ENCODE results near the gene PPP6R2. TPM values are rescaled to one million over a fixed set of nuclear protein-coding genes. Genes with fewer than 3 reads are reported as not detected.
A peak's percentile ranks its signal among the peaks of the same experiment; 100 is the strongest.

Gene PPP6R2
- total RNA-seq, 1 donor from 2014 or later = 55.5 TPM

DNA sequence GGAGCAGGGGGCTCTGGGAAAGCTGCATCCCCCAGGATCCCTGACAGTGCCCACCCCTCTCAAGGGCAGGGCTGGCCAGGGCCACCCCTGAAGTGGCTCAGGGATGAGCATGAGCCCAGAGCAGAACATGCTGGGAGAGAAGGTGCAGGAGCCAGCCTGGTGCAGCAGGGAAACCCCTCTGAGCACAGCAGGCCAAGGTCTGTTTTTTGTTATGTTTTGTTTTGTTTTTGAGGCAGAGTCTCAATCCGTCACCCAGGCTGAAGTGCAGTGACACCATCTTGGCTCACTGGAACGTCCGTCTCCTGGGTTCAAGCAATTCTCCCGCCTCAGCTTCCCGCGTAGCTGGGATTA, 132.5 kb downstream of the PPP6R2 start:
- TF ChIP-seq, protein P1, sequence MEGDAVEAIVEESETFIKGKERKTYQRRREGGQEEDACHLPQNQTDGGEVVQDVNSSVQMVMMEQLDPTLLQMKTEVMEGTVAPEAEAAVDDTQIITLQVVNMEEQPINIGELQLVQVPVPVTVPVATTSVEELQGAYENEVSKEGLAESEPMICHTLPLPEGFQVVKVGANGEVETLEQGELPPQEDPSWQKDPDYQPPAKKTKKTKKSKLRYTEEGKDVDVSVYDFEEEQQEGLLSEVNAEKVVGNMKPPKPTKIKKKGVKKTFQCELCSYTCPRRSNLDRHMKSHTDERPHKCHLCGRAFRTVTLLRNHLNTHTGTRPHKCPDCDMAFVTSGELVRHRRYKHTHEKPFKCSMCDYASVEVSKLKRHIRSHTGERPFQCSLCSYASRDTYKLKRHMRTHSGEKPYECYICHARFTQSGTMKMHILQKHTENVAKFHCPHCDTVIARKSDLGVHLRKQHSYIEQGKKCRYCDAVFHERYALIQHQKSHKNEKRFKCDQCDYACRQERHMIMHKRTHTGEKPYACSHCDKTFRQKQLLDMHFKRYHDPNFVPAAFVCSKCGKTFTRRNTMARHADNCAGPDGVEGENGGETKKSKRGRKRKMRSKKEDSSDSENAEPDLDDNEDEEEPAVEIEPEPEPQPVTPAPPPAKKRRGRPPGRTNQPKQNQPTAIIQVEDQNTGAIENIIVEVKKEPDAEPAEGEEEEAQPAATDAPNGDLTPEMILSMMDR (IDR thresholded peaks at IDR 0.05) = no peak
- Histone ChIP-seq H3K36me3 (no peaks in the 10 kb centered on the region), H3K27ac (no peak overlapping the region), H3K4me3 (peak overlapping the region; percentile 92 to 97), H3K4me1 (peaks cover 21 to 36% of the 10 kb centered on the region in 2 donors), H3K9me3 (no peaks in the 10 kb centered on the region), H3K27me3 (no peaks in the 10 kb centered on the region)
- no peak for DNase-seq (ENCODE audit: low spot score in 2 of 2)
- intact Hi-C loops (cut with DNase I) = loop anchor here (1.0 kb wide), 1 partner anchor 32 kb away; the partner anchor contains the start of gene LMF2

- intact Hi-C loops (cut with DNase I) = no loop called here
- TF ChIP-seq, protein P1 (IDR thresholded peaks at IDR 0.05) = no peak
These were observed 133.7 kb downstream of the PPP6R2 start for GRCh38 chr22:50476868-50477267.

DNA sequence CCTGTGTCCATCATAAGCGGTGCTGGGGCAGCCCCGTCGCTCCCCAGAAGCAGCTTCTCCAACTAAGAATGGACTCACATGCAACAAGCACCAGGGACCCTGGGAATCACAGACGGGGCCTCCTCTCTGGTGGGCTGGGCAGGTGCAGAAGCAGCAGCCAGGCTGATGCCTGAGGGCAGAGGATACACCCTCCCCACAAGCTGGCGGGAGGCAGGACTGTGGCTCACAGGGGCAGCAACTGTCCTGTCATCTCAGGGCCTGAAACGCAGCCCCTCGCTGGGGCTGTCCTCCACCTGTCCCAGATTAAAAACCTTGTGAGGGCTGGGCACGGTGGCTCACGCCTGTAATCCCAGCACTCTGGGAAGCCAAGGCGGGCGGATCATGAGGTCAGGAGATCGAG, 134.8 kb downstream of the PPP6R2 start:
- Histone ChIP-seq H3K9me3 (no peaks in the 10 kb centered on the region), H3K4me3 (no peak overlapping the region), H3K27me3 (peaks cover 20% of the 10 kb centered on the region), H3K4me1 (peaks cover 16 to 19% of the 10 kb centered on the region in 2 donors), H3K36me3 (no peaks in the 10 kb centered on the region), H3K27ac (no peak overlapping the region)
- intact Hi-C loops (cut with DNase I) = no loop called here
- no peak for DNase-seq (ENCODE audit: low spot score in 2 of 2)
- TF ChIP-seq, protein P1 (IDR thresholded peaks at IDR 0.05) = no peak

More at GRCh38 chr22:50476868-50477267, 133.7 kb downstream of the PPP6R2 start:
- no peaks in the 10 kb centered on the region for H3K36me3 ChIP-seq
- no peaks in the 10 kb centered on the region for H3K9me3 ChIP-seq
- no peak overlapping the region for H3K4me3 ChIP-seq
- H3K27me3 ChIP-seq = peaks cover 11% of the 10 kb centered on the region
- H3K4me1 ChIP-seq = peaks cover 24 to 26% of the 10 kb centered on the region in 2 donors
- H3K27ac ChIP-seq = no peak overlapping the region
- DNase-seq (ENCODE audit: low spot score in 2 of 2) = no peak

DNA sequence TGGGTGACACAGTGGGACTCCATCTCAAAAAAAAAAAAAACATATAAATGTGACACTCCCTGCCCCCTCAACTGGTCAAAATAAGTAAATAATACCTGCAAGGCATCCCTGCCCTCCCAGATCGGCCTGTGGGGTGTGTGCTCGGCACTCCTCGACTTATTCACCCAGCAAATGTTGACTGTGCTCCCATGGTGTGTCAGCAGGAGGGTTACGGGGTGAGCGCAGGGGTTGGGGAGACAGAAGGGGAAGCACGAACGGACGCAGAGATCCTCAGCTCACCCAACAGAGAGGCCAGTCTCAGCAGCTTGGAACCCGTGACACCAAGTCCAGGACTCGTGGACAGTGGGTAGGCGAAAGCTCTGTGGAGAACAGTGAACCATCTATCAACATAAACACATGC, 136.6 kb downstream of the PPP6R2 start:
- Histone ChIP-seq H3K4me3 (no peak overlapping the region), H3K9me3 (no peaks in the 10 kb centered on the region), H3K36me3 (no peaks in the 10 kb centered on the region), H3K4me1 (peaks cover 5 to 6% of the 10 kb centered on the region in 2 donors), H3K27me3 (peaks cover 20% of the 10 kb centered on the region), H3K27ac (no peak overlapping the region)
- intact Hi-C loops (cut with DNase I) = no loop called here
- DNase-seq (ENCODE audit: low spot score in 2 of 2) = no peak
- TF ChIP-seq, protein P1 (IDR thresholded peaks at IDR 0.05) = no peak

- intact Hi-C loops (cut with DNase I) = no loop called here
- no peak for DNase-seq (ENCODE audit: low spot score in 2 of 2)
These were observed 137.9 kb downstream of the PPP6R2 start for GRCh38 chr22:50481045-50481439.

More at GRCh38 chr22:50481045-50481439, 137.9 kb downstream of the PPP6R2 start:
- Histone ChIP-seq H3K27me3 (peaks cover 20% of the 10 kb centered on the region), H3K4me3 (peak overlapping the region; percentile 54 to 58), H3K4me1 (peaks cover 0 to 3% of the 10 kb centered on the region in 2 donors), H3K27ac (no peak overlapping the region), H3K9me3 (no peaks in the 10 kb centered on the region), H3K36me3 (no peaks in the 10 kb centered on the region)
- TF ChIP-seq, protein P1 (IDR thresholded peaks at IDR 0.05) = no peak

All from ascending aorta (tissue), 2 donors.